Measurements from ENCODE around the gene SIM2. TPM values are rescaled to one million over a fixed set of nuclear protein-coding genes. Genes with fewer than 3 reads are reported as not detected.
A peak's percentile ranks its signal among the peaks of the same experiment; 100 is the strongest.

SIM2 gene
- total and polyA plus RNA-seq, 2 experiments from 2014 or later, result 0.16 to 0.49 TPM

DNA sequence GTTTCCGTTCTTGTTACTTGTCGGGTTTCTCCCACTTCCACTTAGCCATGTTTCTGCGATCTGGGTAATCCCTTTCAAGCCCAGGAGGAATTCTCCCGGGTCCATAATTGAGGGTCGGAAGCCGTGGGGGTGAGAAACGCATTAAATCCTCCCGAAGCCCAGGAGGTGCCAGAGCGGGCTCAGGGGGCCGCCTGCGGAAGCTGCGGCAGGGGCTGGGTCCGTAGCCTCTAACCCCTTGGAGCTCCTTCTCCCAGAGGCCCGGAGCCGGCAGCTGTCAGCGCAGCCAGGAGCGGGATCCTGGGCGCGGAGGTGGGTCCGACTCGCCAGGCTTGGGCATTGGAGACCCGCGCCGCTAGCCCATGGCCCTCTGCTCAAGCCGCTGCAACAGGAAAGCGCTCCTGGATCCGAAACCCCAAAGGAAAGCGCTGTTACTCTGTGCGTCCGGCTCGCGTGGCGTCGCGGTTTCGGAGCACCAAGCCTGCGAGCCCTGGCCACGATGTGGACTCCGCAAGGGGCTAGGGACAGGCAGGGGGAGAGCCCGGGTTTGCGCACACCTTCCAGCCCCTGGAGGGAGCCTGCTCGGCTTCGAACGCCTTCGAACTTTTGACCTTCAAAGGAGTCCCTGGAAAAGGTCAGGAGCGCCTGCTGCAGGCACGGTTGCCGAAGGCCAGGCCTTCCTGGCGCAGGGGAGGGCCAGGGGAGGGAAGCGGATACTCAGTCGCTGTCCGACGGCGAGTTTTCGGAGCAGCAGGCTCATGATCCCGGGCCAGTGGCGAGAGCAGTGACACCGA, 1.7 kb upstream of the SIM2 start:
- peaks cover 14% of the 10 kb centered on the region for H3F3A ChIP-seq (replicated peaks; ENCODE audit: low read depth)
- H4K20me1 ChIP-seq (replicated peaks; ENCODE audit: insufficient read depth), result peaks cover 24% of the 10 kb centered on the region
- peaks cover 66% of the 10 kb centered on the region for H3K4me1 ChIP-seq (ENCODE audit: insufficient read depth)
- no peaks in the 10 kb centered on the region for H3K79me2 ChIP-seq (replicated peaks; ENCODE audit: insufficient read depth)
- peak; percentile 77 for DNase-seq (ENCODE audit: low spot score)
- peak; percentile 1 for ATAC-seq
- H3K9me3 Mint-ChIP-seq, result peaks cover 10% of the 10 kb centered on the region
- peak overlapping the region; percentile 85 for H3K4me2 ChIP-seq
- peak overlapping the region; percentile 59 for H3K4me3 ChIP-seq
- H3K27ac ChIP-seq (ENCODE audit: low read depth), result no peak overlapping the region
- no peaks in the 10 kb centered on the region for H3K9me2 ChIP-seq (ENCODE audit: insufficient read depth)
- peak overlapping the region; percentile 50 for H3K4me3 Mint-ChIP-seq
- H3K27me3 ChIP-seq (ENCODE audit: insufficient read depth), result peaks cover 100% of the 10 kb centered on the region
- peak overlapping the region; percentile 28; the same call in 1 of the 2 replicates for H2AFZ ChIP-seq
- H3K27ac Mint-ChIP-seq, result no peak overlapping the region
- H3K36me3 Mint-ChIP-seq (ENCODE audit: low read depth), result no peaks in the 10 kb centered on the region; the same call in 2 of the 3 replicates
- no peaks in the 10 kb centered on the region for H3K36me3 ChIP-seq (ENCODE audit: insufficient read depth)
- peaks cover 51% of the 10 kb centered on the region for H3K4me1 Mint-ChIP-seq
- no peak for TF ChIP-seq ZNF331 (CRISPR knock-in tag; IDR thresholded peaks at IDR 0.05; ENCODE audit: low read depth)
- TF ChIP-seq, protein P1, sequence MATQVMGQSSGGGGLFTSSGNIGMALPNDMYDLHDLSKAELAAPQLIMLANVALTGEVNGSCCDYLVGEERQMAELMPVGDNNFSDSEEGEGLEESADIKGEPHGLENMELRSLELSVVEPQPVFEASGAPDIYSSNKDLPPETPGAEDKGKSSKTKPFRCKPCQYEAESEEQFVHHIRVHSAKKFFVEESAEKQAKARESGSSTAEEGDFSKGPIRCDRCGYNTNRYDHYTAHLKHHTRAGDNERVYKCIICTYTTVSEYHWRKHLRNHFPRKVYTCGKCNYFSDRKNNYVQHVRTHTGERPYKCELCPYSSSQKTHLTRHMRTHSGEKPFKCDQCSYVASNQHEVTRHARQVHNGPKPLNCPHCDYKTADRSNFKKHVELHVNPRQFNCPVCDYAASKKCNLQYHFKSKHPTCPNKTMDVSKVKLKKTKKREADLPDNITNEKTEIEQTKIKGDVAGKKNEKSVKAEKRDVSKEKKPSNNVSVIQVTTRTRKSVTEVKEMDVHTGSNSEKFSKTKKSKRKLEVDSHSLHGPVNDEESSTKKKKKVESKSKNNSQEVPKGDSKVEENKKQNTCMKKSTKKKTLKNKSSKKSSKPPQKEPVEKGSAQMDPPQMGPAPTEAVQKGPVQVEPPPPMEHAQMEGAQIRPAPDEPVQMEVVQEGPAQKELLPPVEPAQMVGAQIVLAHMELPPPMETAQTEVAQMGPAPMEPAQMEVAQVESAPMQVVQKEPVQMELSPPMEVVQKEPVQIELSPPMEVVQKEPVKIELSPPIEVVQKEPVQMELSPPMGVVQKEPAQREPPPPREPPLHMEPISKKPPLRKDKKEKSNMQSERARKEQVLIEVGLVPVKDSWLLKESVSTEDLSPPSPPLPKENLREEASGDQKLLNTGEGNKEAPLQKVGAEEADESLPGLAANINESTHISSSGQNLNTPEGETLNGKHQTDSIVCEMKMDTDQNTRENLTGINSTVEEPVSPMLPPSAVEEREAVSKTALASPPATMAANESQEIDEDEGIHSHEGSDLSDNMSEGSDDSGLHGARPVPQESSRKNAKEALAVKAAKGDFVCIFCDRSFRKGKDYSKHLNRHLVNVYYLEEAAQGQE (IDR thresholded peaks at IDR 0.05; ENCODE audit: unreplicated experiment), result no peak
- no peak for TF ChIP-seq CREB1 (CRISPR knock-in tag; IDR thresholded peaks at IDR 0.05; ENCODE audit: low read depth)
- TF ChIP-seq JUNB (IDR thresholded peaks at IDR 0.05; ENCODE audit: unreplicated experiment), result no peak
- TF ChIP-seq, protein P2, sequence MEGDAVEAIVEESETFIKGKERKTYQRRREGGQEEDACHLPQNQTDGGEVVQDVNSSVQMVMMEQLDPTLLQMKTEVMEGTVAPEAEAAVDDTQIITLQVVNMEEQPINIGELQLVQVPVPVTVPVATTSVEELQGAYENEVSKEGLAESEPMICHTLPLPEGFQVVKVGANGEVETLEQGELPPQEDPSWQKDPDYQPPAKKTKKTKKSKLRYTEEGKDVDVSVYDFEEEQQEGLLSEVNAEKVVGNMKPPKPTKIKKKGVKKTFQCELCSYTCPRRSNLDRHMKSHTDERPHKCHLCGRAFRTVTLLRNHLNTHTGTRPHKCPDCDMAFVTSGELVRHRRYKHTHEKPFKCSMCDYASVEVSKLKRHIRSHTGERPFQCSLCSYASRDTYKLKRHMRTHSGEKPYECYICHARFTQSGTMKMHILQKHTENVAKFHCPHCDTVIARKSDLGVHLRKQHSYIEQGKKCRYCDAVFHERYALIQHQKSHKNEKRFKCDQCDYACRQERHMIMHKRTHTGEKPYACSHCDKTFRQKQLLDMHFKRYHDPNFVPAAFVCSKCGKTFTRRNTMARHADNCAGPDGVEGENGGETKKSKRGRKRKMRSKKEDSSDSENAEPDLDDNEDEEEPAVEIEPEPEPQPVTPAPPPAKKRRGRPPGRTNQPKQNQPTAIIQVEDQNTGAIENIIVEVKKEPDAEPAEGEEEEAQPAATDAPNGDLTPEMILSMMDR (conservative IDR thresholded peaks at IDR 0.05; ENCODE audit: low read depth in 2 of 2), result peak in 1 of 2 experiments; percentile 23; a peak in 1 of 4 replicates
- TF ChIP-seq POLR2AphosphoS5 (IDR thresholded peaks at IDR 0.05; ENCODE audit: low read depth), result no peak
- TF ChIP-seq STAT1 (IDR thresholded peaks at IDR 0.05; ENCODE audit: unreplicated experiment), result no peak
- TF ChIP-seq, protein P3, sequence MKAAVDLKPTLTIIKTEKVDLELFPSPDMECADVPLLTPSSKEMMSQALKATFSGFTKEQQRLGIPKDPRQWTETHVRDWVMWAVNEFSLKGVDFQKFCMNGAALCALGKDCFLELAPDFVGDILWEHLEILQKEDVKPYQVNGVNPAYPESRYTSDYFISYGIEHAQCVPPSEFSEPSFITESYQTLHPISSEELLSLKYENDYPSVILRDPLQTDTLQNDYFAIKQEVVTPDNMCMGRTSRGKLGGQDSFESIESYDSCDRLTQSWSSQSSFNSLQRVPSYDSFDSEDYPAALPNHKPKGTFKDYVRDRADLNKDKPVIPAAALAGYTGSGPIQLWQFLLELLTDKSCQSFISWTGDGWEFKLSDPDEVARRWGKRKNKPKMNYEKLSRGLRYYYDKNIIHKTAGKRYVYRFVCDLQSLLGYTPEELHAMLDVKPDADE (IDR thresholded peaks at IDR 0.05), result no peak
- no peak for TF ChIP-seq ZNF114 (CRISPR knock-in tag; IDR thresholded peaks at IDR 0.05)
- TF ChIP-seq EZH2 (IDR thresholded peaks at IDR 0.05; ENCODE audit: low read depth, unreplicated experiment), result peak; percentile 100
- TF ChIP-seq NANOG (IDR thresholded peaks at IDR 0.05; ENCODE audit: borderline replicate concordance), result no peak
- peak; percentile 74 for TF ChIP-seq EZH2phosphoT487 (IDR thresholded peaks at IDR 0.05; ENCODE audit: unreplicated experiment)
- TF ChIP-seq, protein P4, sequence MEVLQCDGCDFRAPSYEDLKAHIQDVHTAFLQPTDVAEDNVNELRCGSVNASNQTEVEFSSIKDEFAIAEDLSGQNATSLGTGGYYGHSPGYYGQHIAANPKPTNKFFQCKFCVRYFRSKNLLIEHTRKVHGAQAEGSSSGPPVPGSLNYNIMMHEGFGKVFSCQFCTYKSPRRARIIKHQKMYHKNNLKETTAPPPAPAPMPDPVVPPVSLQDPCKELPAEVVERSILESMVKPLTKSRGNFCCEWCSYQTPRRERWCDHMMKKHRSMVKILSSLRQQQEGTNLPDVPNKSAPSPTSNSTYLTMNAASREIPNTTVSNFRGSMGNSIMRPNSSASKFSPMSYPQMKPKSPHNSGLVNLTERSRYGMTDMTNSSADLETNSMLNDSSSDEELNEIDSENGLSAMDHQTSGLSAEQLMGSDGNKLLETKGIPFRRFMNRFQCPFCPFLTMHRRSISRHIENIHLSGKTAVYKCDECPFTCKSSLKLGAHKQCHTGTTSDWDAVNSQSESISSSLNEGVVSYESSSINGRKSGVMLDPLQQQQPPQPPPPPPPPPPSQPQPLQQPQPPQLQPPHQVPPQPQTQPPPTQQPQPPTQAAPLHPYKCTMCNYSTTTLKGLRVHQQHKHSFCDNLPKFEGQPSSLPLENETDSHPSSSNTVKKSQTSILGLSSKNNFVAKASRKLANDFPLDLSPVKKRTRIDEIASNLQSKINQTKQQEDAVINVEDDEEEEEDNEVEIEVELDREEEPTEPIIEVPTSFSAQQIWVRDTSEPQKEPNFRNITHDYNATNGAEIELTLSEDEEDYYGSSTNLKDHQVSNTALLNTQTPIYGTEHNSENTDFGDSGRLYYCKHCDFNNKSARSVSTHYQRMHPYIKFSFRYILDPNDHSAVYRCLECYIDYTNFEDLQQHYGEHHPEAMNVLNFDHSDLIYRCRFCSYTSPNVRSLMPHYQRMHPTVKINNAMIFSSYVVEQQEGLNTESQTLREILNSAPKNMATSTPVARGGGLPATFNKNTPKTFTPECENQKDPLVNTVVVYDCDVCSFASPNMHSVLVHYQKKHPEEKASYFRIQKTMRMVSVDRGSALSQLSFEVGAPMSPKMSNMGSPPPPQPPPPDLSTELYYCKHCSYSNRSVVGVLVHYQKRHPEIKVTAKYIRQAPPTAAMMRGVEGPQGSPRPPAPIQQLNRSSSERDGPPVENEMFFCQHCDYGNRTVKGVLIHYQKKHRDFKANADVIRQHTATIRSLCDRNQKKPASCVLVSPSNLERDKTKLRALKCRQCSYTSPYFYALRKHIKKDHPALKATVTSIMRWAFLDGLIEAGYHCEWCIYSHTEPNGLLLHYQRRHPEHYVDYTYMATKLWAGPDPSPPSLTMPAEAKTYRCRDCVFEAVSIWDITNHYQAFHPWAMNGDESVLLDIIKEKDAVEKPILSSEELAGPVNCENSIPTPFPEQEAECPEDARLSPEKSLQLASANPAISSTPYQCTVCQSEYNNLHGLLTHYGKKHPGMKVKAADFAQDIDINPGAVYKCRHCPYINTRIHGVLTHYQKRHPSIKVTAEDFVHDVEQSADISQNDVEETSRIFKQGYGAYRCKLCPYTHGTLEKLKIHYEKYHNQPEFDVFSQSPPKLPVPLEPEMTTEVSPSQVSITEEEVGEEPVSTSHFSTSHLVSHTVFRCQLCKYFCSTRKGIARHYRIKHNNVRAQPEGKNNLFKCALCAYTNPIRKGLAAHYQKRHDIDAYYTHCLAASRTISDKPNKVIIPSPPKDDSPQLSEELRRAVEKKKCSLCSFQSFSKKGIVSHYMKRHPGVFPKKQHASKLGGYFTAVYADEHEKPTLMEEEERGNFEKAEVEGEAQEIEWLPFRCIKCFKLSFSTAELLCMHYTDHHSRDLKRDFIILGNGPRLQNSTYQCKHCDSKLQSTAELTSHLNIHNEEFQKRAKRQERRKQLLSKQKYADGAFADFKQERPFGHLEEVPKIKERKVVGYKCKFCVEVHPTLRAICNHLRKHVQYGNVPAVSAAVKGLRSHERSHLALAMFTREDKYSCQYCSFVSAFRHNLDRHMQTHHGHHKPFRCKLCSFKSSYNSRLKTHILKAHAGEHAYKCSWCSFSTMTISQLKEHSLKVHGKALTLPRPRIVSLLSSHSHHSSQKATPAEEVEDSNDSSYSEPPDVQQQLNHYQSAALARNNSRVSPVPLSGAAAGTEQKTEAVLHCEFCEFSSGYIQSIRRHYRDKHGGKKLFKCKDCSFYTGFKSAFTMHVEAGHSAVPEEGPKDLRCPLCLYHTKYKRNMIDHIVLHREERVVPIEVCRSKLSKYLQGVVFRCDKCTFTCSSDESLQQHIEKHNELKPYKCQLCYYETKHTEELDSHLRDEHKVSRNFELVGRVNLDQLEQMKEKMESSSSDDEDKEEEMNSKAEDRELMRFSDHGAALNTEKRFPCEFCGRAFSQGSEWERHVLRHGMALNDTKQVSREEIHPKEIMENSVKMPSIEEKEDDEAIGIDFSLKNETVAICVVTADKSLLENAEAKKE (CRISPR knock-in tag; IDR thresholded peaks at IDR 0.05), result no peak
- H3K27me3 Mint-ChIP-seq (ENCODE audit: insufficient read depth, low read depth, poor library complexity), result peaks cover 95% of the 10 kb centered on the region
